Esophagus mucosa (tissue), 1 donor: ENCODE data around the gene HBE1. TPM values are rescaled to one million over a fixed set of nuclear protein-coding genes. Genes with fewer than 3 reads are reported as not detected.
"Not testable (repeated sequence)": the region's sequence is repeated elsewhere in the genome, so short reads cannot be mapped to it uniquely, and the experiment has no call there.

Source experiments
- ATAC-seq: fragments of 200-7000 bp; cut with Tn5 transposase; one replicate; pipeline ENCODE4 v1.9.1; 2020
- total RNA-seq: library from RNA; stranded (reverse); gene quantifications from one replicate; pipeline ENCODE4 v1.2.4, GENCODE V29; 2023
- donor health status: DM: yes; HTN: yes; CAD: no.

HBE1 gene
- total RNA-seq, 1 donor from 2014 or later = not detected

GRCh38 chr11:5284637-5285036 lies 14.9 kb upstream of the HBE1 start:
- no peak for ATAC-seq

GRCh38 chr11:5283882-5284281 lies 14.1 kb upstream of the HBE1 start:
- ATAC-seq = no peak

DNA sequence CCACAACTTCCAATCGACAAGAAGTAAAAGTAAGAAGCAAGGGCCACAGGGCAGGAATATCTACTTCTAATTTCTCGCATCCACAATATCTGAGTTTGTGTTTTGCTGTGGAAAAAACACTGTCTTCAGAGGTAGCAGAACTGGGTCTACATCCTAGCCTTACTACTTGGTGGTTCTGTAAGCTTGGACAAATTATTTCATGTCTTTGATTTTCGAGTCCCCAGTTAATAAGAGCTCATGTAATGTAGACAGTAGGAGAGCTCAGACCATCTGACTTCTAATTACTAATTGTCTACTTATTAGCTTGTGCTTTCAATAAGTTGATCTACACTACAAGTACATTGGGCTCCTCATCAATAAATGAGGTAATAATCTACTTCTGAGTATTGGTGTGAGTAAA lies 13.3 kb upstream of the HBE1 start:
- ATAC-seq = no peak

- no peak for ATAC-seq
Measured at GRCh38 chr11:5282628-5283027, 12.9 kb upstream of the HBE1 start.

- no peak for ATAC-seq
Measured at GRCh38 chr11:5281596-5281995, 11.9 kb upstream of the HBE1 start.

DNA sequence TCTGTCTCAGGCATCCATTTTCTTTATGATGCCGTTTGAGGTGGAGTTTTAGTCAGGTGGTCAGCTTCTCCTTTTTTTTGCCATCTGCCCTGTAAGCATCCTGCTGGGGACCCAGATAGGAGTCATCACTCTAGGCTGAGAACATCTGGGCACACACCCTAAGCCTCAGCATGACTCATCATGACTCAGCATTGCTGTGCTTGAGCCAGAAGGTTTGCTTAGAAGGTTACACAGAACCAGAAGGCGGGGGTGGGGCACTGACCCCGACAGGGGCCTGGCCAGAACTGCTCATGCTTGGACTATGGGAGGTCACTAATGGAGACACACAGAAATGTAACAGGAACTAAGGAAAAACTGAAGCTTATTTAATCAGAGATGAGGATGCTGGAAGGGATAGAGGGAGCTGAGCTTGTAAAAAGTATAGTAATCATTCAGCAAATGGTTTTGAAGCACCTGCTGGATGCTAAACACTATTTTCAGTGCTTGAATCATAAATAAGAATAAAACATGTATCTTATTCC lies 10.9 kb upstream of the HBE1 start:
- peak; percentile 93 for ATAC-seq

GRCh38 chr11:5279471-5280090 lies 9.8 kb upstream of the HBE1 start:
- ATAC-seq = no peak

DNA sequence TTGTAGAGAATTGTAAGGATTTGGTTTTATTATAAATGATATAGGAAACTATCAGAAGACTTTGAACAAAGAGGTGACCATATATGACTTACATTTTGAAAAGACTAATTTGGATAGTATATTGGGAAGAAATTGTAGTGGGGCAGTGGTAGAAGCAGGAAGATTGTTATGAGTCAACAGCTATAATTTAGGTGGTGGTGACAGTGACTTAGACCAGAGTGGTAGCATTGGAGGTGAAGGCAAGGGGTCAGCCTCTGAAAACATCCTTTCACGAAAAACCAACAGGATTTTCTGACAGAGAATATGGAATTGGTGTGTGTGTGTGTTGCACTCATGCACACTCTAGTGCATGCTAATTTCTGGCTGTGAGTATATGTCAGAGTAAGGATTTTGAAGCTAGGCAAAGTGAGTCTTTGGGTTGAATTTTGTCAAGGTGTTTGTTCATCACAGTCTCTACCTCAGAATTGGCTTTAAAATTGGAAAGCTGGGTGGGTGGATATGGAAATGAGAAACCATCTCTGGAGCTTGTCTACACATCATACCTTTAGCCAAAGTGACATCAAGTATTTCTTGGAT lies 8.2 kb upstream of the HBE1 start:
- no peak for ATAC-seq

- ATAC-seq = no peak
Measured at GRCh38 chr11:5276697-5277096, 7.0 kb upstream of the HBE1 start.

DNA sequence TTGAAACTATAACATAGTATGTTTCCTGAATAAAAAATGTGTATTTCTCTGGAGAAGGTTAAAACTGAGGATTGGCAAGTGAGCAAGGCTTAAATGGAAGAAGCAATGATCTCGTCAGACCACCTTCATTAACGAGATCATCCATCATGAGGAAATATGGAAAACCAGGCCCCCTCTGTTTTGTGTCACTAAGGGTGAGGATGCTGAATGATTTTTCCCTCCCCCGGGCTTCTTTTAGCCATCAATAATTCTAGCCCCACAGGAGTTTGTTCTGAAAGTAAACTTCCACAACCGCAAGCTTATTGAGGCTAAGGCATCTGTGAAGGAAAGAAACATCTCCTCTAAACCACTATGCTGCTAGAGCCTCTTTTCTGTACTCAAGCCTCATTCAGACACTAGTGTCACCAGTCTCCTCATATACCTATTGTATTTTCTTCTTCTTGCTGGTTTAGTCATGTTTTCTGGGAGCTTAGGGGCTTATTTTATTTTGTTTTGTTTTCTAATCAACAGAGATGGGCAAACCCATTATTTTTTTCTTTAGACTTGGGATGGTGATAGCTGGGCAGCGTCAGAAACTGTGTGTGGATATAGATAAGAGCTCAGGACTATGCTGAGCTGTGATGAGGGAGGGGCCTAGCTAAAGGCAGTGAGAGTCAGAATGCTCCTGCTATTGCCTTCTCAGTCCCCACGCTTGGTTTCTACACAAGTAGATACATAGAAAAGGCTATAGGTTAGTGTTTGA lies 5.8 kb upstream of the HBE1 start:
- no peak for ATAC-seq

DNA sequence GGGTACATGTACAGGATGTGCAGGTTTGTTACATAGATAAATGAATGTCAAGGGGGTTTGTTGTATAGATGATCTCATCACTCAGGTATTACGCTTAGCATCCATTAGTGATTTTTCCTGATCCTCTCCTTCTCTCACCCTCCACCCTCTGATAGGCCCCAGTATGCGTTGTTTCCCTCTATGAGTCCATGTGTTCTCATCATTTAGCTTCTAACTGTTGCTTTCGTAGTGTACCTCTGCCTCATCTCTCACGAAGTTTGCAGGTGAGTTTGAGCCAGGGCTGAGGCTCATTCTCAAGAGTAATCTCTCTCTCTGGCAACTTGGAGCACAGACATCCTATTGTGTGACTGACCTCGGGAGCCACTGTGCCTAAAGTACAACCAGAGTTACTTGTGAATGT lies 4.7 kb upstream of the HBE1 start:
- ATAC-seq = no peak

GRCh38 chr11:5272395-5273017 lies 2.8 kb upstream of the HBE1 start:
- no peak for ATAC-seq

GRCh38 chr11:5267033-5267563 lies 2.6 kb downstream of the HBE1 start:
- ATAC-seq = no peak

- no peak for ATAC-seq
Measured at GRCh38 chr11:5266609-5267008, 3.1 kb downstream of the HBE1 start.

DNA sequence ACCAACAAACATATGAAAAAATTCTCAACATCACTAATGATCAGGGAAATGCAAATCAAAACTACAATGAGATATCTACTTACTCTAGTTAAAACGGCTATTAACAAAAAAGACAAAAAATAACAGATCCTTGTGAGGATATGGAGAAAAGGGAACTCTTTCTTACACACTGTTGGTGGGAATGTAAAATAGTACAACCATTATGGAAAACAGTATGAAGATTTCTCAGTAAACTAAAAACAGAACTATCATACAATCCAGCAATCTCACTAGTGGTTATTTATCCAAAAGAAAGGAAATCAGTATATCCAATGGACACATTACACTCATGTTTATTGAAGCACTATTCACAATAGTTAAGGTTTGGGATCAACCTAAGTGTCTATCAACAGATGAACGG lies 3.9 kb downstream of the HBE1 start:
- no peak for ATAC-seq

DNA sequence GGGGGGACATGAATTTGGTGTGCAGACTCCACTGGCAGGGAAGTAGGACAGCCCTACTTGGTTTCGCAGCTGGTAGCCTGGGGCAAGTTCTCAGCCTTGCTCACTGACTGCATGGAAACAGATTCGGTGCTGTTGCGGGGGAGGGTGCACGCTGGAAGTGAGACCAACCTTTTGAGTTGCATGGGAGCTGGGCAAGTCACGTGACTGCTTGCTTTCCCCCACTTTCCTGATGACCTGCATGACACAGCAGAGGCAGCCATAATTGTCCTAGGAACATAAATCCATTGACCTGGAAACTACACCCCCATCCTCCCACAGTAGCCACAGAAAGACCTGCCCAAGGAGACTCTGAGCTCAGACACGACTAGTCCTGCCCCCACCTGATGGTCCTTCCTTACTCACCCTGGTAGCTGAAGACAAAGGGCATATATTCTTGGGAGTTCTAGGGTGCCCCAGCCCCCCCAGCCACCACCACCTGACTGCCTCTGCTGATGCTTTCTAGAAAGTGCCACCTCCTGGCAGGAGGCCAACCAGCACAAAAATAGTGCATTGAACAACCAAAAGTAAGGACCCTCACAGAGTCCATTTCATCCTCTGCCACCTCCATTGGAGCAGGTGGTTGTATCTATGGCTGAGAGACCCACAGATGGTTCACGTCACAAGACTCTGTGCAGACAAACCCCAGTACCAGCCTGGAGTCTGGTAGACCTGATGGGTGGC lies 11.0 kb downstream of the HBE1 start:
- no peak for ATAC-seq

DNA sequence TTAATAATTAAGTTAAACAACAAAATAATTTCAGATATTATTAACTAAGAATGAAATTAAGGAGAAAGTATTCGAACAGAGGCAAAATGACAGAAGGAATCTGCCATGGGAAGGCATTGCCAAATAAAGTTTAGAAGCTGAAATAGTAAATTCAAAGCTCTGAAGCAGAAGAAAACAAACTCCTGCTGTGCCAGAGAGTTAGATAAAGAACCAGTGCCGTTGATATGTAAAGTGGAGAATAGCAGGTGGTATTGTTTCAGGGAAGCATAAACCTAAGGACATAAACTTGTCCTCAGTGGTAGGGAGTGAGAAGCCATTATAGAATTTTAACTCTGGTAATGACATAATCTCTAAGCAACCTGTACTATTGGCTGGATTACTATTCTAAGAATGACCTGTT lies 12.4 kb downstream of the HBE1 start:
- no peak for ATAC-seq

DNA sequence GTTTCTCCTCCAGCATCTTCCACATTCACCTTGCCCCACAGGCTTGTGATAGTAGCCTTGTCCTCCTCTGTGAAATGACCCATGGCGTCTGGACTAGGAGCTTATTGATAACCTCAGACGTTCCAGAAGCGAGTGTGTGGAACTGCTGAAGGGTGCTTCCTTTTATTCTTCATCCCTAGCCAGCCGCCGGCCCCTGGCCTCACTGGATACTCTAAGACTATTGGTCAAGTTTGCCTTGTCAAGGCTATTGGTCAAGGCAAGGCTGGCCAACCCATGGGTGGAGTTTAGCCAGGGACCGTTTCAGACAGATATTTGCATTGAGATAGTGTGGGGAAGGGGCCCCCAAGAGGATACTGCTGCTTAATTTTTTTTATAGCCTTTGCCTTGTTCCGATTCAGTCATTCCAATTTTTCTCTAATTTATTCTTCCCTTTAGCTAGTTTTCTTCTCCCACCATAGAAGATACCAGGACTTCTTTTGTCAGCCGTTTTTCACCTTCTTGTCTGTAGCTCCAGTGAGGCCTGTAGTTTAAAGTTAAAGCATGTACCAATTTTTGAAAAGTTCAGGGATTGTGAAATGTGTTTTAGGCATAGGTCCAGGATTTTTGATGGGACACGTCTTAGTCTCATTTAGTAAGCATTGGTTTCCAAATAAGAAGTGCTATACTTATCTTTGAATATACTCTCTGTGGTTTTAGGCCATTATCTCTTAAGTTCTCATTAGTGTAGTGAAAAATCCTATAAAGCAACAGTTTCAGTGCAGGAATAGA lies 14.9 kb downstream of the HBE1 start, which contains the start of gene HBG2:
HBG2 (minus strand) TSS at position 136 of the 768 bp plus-strand sequence; CDS start at position 83, 53 bp downstream.
- ATAC-seq = not testable (repeated sequence)

DNA sequence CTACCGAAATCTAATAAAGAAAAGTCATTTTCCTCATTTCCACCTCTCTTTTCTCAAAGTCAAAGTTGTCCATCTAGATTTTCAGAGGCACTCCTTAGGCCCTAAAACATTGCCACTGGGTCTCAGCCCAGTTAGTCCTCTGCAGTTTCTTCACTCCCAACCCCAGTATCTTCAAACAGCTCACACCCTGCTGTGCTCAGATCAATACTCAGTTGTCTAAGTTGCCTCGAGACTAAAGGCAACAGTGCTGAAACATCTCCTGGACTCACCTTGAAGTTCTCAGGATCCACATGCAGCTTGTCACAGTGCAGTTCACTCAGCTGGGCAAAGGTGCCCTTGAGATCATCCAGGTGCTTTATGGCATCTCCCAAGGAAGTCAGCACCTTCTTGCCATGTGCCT lies 15.7 kb downstream of the HBE1 start:
- not testable (repeated sequence) for ATAC-seq

DNA sequence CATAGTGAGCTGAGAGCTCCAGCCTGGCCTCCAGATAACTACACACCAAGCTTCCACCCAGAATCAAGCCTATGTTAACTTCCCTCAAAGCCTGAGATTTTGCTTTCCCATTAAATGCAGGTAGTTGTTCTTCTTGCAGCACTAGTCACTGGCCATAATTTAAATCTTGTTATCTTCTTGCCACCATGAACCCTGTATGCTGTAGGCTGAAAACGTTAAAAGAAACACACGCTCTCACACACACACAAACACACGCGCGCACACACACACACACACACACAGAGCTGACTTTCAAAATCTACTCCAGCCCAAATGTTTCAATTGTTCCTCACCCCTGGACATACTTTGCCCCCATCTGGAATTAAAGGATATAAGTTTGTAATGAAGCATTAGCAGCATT lies 16.3 kb downstream of the HBE1 start:
- ATAC-seq = not testable (repeated sequence)

- no peak for ATAC-seq
Measured at GRCh38 chr11:5252919-5253265, 16.9 kb downstream of the HBE1 start.
